Measurements from ENCODE around the gene STAT5A.

DNA sequence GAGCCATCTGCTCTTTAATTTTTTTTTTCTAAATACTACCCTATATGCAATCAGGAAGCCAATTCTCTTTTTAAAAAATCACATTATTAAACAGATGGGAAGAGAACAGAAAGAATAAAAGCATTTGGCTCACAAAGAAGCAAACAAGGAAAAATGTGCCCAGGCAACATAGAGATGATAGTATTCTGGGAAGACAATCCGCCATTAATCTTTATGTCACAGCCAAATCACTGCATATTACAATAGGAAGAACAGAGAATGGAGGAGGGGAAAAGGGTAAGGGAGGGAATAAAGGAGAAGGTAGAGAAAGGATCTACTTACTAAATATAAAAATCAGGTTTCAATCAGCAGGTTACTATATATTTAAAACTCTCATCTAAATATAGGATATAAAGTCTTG, 46.4 kb upstream of the STAT5A start:
- TF ChIP-seq TGIF2 (CRISPR knock-in tag; IDR thresholded peaks at IDR 0.05), result no peak
- no peak for TF ChIP-seq ZNF24 (IDR thresholded peaks at IDR 0.05)
- TF ChIP-seq EZH2 (IDR thresholded peaks at IDR 0.05; ENCODE audit: borderline replicate concordance, low read depth, low read length), result no peak
- no peak for TF ChIP-seq HDAC2 (IDR thresholded peaks at IDR 0.05)
- TF ChIP-seq FOXA1 (IDR thresholded peaks at IDR 0.05; ENCODE audit: borderline replicate concordance), result no peak
- TF ChIP-seq CTCF (IDR thresholded peaks at IDR 0.05 in 2 of 3, conservative IDR thresholded peaks at IDR 0.05 in 1 of 3; ENCODE audit: insufficient read depth in 2 of 3, low read depth in 1 of 3, low read length in 3 of 3), result no peak
- TF ChIP-seq HMG20B (CRISPR knock-in tag; IDR thresholded peaks at IDR 0.05), result no peak
- no peak for TF ChIP-seq TAF1 (IDR thresholded peaks at IDR 0.05; ENCODE audit: control insufficient read depth, extremely low read depth, insufficient read depth, low read length, severe bottlenecking)
- no peak for TF ChIP-seq DMBX1 (CRISPR knock-in tag; IDR thresholded peaks at IDR 0.05; ENCODE audit: borderline replicate concordance)
- no peak for TF ChIP-seq ZNF140 (CRISPR knock-in tag; IDR thresholded peaks at IDR 0.05)
- no peak for TF ChIP-seq POLR2A (conservative IDR thresholded peaks at IDR 0.05)
- TF ChIP-seq ZBTB1 (CRISPR knock-in tag; IDR thresholded peaks at IDR 0.05; ENCODE audit: borderline replicate concordance, low read depth), result no peak
- no peak for TF ChIP-seq HCFC1 (IDR thresholded peaks at IDR 0.05; ENCODE audit: low read depth, low read length)
- TF ChIP-seq JUND (IDR thresholded peaks at IDR 0.05; ENCODE audit: borderline replicate concordance, low read depth, low read length), result no peak
- TF ChIP-seq JUND (tag; IDR thresholded peaks at IDR 0.05; ENCODE audit: borderline replicate concordance, low read depth, low read length), result no peak

Measured in K562 (cell line).